Daoy (cell line): Measurements from ENCODE around the gene IGIP. TPM values are rescaled to one million over a fixed set of nuclear protein-coding genes. Genes with fewer than 3 reads are reported as not detected.
A peak's percentile ranks its signal among the peaks of the same experiment; 100 is the strongest.

Experiments used
- DNase-seq: peaks from one replicate; pipeline ENCODE4 v3.0.0-alpha.2; 2015; ENCODE audit warnings: low read depth
- total RNA-seq: library from RNA; depleted of rRNA; stranded (reverse); fragments of >200 nt; shearing (Covaris generic); gene quantifications from 2 replicates; pipeline ENCODE4 v1.2.3, GENCODE V29; 2014; rRNA removed

IGIP gene
- total RNA-seq, 1 experiment from 2014 or later, result 1.8 TPM

DNA sequence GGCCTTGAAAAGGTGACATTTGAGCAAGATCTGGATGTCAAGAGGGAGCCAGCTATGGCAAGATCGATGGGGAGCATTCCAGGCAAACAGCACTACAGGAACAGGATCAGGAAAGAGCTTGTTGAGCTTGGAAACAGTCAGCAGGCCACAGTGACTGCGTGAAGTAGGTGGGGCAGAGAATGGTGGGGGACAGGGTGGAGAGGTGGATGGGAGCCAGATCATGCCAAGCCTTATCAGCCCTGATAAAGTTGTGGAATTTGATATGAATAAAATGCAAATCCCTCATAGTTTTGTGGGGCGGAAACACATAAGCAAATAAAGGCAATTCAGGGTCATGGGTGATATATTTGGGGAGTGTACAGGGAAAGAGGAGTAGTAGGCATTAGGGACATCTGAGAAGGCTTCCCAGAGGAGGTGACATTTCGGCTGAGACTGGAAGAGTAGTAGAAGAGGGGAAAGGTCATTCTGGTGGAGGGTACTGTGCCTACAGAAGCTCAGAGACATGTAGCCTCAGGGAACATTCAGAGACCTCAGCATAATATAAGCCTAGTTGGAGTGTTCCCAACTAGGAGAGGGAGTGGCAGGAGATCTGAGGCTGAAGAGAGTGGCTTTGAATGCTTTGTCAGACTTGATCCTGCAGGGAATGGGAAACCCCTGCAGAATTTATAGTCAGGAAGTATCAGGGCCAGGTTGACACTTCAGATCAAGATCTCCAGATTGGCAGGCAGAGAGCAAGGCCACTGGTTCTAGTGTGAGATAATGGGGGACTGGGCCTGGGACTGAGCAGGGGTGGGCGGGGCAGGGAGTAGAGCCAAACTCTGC is 39.6 kb downstream of the IGIP start:
- no peak for DNase-seq

DNA sequence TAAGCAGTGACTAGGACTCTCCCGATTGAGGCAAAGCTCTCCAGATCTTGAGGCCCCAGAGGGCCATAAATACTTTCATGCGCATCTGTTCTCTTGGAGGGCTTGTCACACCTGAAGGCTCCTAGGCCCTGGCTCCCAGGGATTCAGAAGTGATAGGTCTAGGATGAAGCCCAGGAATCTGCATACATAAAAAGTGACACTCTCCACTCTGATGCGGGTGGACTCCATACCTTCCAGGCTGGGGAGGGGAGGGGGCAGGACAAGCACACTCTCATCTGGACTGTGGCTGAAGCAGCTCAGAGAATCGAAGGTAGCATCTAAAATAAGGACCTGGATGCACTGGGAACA is 40.2 kb downstream of the IGIP start:
- no peak for DNase-seq

DNA sequence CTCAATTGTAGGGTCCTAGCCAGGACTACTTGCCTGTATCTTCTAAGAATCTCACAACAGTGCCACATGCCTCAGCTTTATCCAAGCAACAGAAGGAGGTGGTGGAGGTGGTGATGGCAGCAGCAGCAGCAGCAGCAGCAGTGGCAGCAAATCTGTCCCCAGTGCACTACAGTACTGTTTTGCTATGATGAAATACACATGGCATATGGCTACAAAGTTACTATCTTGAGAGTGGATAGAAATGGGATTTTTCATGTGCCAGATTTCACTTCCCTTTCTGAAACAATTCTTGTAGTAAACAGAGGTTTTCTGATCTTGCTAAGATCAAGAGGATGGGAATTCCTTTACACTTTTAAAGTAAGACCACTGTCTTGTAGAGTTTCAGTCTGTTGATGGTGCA is 41.2 kb downstream of the IGIP start:
- no peak for DNase-seq

DNA sequence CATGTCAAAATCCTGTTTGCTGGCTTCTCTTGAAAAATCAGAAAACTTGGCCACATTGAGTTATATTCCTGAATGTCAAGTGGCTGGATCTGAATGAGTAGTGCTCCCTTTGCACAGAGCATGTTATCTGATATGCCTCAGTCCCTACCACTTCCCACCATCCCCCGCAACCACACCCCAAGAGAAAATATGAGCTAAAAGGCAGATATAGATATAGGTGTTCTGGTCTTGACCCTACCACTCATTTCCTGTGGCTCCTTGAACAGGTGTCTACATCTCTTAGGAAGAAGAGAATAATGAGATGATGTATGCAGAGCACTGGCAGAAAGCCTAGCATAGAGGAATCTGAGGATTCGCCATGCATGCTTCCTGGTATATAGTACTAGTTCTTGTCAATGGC is 42.6 kb downstream of the IGIP start:
- DNase-seq, result no peak

DNA sequence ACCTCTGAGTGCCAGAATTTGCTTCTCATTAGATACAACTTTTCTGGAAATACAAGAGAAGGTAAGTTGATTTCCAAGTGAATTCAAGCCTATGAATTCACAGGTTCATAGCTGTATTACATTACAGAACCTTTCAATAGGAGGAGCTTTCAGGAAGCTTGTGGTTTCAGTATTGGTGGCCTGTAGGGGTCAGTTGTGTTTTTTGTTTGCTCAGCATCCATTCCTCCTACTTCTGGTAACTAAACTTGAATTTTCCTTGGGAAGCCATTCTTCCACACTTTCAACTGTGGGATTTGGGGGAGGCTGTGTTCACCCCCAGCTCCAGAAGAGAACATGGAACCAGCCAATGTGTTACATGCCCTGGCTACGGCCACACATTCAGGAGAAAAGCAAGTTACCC is 43.7 kb downstream of the IGIP start:
- no peak for DNase-seq

DNA sequence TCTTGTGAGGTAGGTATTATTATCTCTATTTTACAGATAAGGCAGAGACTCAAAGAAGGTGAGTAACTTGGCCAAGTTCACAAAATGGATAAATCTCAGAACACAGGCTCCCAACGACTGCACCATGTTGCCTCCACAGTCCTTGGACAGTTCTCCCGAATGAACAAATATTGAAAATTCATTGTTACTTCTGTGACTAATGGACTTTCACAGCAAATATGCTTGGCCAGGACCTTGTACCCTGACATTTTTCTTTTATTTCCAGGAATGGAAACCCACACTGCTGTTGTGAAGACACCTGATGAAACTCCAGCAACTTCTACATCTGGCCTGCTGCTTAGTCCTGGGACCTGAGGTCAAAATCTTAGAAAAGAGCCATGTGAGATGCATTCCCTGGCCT is 46.7 kb downstream of the IGIP start:
- DNase-seq, result no peak

DNA sequence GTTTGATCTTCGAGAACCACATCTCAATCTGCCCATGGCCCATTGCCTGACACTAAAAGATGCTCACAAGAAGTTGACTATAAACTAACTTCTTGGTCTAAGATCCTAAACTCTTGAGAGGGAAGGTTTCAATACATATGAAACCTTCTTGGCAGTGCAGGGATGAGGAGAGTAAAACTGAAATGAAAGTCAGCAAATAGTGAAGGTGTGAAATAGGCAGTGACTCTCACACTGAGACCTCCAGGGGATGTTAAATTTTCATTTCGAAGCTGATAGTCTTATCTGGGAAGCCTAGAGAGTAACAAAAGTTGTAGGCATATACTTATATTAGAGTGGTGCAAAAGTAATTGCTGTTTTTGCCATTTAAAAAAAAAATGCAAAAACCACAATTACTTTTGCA is 48.3 kb downstream of the IGIP start:
- no peak for DNase-seq

DNA sequence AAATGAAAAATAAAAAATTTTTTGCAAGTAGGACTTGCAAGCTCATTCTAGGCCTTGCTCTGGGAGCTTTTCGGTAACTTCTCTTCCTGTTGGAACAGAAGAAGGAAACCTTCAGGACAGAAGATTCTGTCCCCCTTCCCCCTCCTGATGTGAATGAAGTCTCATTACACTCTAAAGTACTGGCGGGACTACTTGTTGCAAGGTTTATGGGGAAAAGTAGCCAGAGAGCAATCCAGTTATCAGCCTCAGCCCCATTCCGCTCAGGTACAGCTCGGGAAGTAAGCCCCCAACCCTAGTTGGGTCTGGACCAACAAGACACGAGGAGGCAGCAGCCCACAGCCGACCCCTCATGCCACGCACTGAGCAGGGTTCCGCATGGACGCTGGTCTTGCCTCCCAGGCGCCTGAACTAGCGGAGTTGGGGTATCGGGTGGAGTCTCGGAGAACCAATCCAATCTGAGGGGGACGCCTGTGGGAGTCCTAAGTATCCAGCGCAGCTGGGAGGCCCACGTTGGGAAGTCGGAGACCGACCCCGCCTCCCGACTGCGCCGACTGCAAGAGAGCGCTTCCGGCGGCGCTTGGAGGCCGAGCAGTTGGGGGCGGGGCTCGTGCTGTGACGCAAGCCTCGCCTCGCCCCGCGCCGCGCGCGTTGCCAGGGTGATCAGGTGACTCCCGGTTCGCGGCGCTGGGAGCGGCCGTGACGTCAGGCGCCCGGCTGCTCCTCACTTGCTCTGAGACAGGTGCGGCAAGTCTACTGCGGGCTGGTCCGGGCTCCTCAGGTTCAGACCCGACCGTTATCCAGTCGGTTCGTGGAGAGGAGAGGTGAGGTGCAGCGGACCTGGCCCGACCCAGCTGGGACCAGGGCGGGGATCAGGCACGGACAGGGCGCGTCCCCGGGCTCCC is 49.0 kb downstream of the IGIP start, which contains the start of gene CYSTM1:
TSS of gene CYSTM1 (plus strand) at position 724 of the 902 bp plus-strand sequence. CDS start 19,278 bp downstream, outside the sequence.
- peak; percentile 97 for DNase-seq

DNA sequence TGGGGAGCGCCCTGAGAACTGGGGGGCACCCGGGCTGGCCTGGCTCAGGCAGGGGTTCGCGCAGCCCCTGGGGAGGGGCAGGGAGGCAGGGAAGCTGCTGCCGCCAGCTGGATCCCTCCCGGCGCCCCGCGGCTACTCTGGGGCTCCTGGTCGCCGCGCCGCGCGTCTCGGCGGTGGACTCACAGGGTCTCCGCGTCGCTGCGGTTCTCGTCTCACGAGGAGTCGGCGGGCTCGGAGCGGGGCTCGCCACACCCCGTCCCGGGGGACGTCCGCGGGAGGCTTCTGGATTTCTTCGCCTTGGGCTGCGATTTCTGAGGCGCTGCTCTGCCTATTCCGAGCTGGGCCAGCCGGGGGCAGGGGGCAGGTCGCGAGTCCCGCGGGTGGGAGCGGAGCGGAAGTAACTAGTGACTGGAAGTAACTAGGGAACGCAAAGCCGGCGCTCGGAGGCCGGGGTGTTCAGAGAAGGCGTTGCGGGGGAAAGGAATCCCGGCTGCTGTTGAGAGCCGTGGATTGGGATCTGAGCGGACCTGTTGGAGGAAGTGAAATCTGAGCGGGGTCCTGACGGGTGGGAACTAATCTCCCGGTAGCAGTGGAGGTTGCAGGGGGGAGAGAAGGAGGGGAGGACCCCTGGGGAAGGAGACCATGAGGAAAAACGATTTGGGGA is 49.8 kb downstream of the IGIP start:
- DNase-seq, result peak; percentile 78

DNA sequence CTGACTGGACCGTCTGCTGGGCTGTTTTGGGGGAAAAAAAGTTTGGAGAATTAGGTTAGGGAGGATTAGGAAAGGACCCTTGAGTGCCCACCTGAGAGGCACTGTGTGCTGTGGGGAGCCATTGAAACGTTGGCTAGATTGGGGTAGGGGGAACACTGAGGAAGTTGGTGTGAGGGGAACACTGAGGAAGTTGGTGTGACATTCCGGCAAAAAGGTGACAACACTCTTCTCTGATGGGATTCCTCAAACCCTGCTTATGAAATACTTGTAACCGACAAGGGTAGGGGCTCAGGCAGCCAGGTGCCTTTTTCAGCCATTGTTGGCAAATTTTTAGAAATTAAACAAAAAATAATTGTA is 50.3 kb downstream of the IGIP start:
- no peak for DNase-seq

DNA sequence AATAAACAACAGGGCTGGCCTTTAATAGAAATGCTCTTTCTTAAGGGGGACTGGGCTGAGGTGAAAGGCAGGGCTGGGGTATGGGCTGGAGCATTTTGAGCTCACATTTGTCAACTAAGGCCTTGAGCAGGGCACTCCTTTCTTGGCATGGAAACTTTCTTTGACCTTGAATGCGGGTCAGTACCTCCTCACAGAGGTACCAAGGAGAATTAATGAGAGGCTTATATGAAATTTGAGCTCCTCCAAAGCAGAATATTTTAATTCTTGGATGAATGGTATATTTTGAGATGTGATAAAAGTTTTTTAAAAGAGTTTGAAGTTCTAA is 52.3 kb downstream of the IGIP start:
- peak; percentile 20 for DNase-seq

DNA sequence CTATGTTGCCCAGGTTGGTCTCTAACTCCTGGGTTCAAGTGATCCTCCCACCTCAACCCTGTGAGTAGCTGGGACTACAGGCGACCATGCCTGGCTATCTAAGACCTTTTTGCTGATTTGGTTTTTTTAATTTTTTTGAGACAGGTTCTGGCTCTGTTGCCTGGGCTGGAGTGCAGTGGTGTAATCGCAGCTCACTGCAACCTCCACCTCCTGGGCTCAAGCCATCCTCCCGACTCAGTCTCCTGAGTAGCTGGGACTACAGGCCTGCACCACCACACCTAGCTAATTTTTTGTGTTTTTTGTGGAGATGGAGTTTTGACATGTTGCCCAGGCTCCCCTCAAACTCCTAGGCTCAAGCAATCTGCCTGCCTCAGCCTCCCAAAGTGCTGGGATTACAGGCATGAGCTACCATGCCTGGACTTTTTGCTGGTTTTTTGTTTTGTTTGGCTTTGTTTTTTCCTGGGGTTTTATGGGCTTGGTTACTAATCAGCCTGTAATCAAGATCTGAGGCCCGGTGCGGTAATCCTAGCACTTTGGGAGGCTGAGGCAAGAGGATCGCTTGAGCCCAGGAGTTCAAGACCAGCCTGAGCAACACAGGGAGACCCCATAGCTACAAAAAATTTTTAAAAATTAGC is 52.9 kb downstream of the IGIP start:
- no peak for DNase-seq

Other genes with a start within 250 kb of the IGIP start
- gene NRG2, start 82.6 kb upstream of the IGIP start, total RNA-seq, result 0.17 and 0.48 TPM in 2 replicates
- 6.5 and 7.8 TPM in 2 replicates for gene PURA, start 11.8 kb upstream of the IGIP start, total RNA-seq
- 23.8 and 28.2 TPM in 2 replicates for gene CYSTM1, start 49.3 kb downstream of the IGIP start, total RNA-seq
- 144 and 162 TPM in 2 replicates for gene PFDN1, start 177.2 kb downstream of the IGIP start, total RNA-seq
- 68.9 and 81.9 TPM in 2 replicates for gene HBEGF, start 220.7 kb downstream of the IGIP start, total RNA-seq
- not detected in 2 replicates for gene SLC4A9, start 234.3 kb downstream of the IGIP start, total RNA-seq